MCF 10A (cell line): Measurements from ENCODE around the gene PRF1. TPM values are rescaled to one million over a fixed set of nuclear protein-coding genes. Genes with fewer than 3 reads are reported as not detected.

Experiments
- BruUV-seq: library from RNA; stranded (reverse); fragments of 400-500 nt; replicated peaks from 2 replicates; lab custom pipeline; 2021; lab: Mats Ljungman, UMichigan
- CTCF ChIA-PET: fragments of 300-600 bp; sonication (Branson Sonifier 250); formaldehyde crosslinking; extraction: SDS; loops from one replicate; lab custom pipeline; 2021; ENCODE audit warnings: antibody characterized with exemption, inconsistent platforms; lab: Yijun Ruan, JAX
- POLR2A ChIA-PET: fragments of 300-600, 350-650 bp; sonication (Branson Sonifier 250); formaldehyde crosslinking; extraction: SDS; loops from one replicate; lab custom pipeline; 2020; ENCODE audit warnings: antibody characterized with exemption, inconsistent platforms; lab: Yijun Ruan, JAX
- DNase-seq: peaks from one replicate; pipeline ENCODE4 v3.0.0-alpha.2; 2018; ENCODE audit not compliant: unreplicated experiment
- H3K27ac Mint-ChIP-seq: one replicate; pipeline ENCODE4 v1.8.0; 2022; ENCODE audit warnings: mild to moderate bottlenecking, low read depth, mixed read lengths; ENCODE audit not compliant: unreplicated experiment
- H3K27me3 Mint-ChIP-seq: one replicate; pipeline ENCODE4 v1.8.0; 2022; ENCODE audit warnings: mixed read lengths; ENCODE audit not compliant: insufficient read depth, unreplicated experiment
- H3K36me3 Mint-ChIP-seq: one replicate; pipeline ENCODE4 v1.8.0; 2022; ENCODE audit warnings: mild to moderate bottlenecking, moderate library complexity, mixed read lengths; ENCODE audit not compliant: insufficient read depth, unreplicated experiment
- H3K4me1 Mint-ChIP-seq: one replicate; pipeline ENCODE4 v1.8.0; 2022; ENCODE audit warnings: mixed read lengths; ENCODE audit not compliant: insufficient read depth, unreplicated experiment
- H3K4me3 Mint-ChIP-seq: one replicate; pipeline ENCODE4 v1.8.0; 2022; ENCODE audit warnings: mild to moderate bottlenecking, moderate library complexity, mixed read lengths; ENCODE audit not compliant: unreplicated experiment
- H3K9me3 Mint-ChIP-seq: one replicate; pipeline ENCODE4 v1.8.0; 2022; ENCODE audit warnings: mixed read lengths; ENCODE audit not compliant: unreplicated experiment
- CTCF ChIP-seq: fragments of 200-600 bp; IDR thresholded peaks from one replicate; pipeline ENCODE4 v1.8.0; 2022; ENCODE audit warnings: antibody characterized with exemption, mild to moderate bottlenecking; ENCODE audit not compliant: unreplicated experiment
- intact Hi-C: fragments of 100-400 bp; cut with micrococcal nuclease; formaldehyde crosslinking; loops from 2 replicates; pipeline ENCODE4 v1.14.1; 2022
- total RNA-seq: library from RNA; stranded (reverse); gene quantifications from 2 replicates; pipeline ENCODE4 v1.2.3, GENCODE V29; 2022

PRF1 gene
- total RNA-seq, 1 experiment from 2014 or later, result not detected

- POLR2A ChIA-PET, result no interaction called here
Observed at GRCh38 chr10:70552586-70552985, 50.0 kb downstream of the PRF1 start.

GRCh38 chr10:70551971-70552422, 50.5 kb downstream of the PRF1 start:
- Mint-ChIP-seq H3K27ac (no peak overlapping the region), H3K4me3 (no peak overlapping the region), H3K9me3 (no peaks in the 10 kb centered on the region), H3K4me1 (no peaks in the 10 kb centered on the region), H3K36me3 (no peaks in the 10 kb centered on the region), H3K27me3 (peaks cover 22% of the 10 kb centered on the region)
- intact Hi-C loops, result loop anchor here (5.0 kb wide), 3 partner anchors 65 to 660 kb away; partner anchors contain the start of genes SGPL1 and UNC5B
- ChIA-PET POLR2A (no interaction called here), CTCF (interaction anchor here (0.6 to 5.5 kb wide), 10 partner anchors 24 to 327 kb away, joined by 3 to 95 read pairs (median 4); no protein-coding TSS in a partner anchor)
- no peak for TF ChIP-seq CTCF
- no TSS peak for BruUV-seq
- DNase-seq, result no peak

More at GRCh38 chr10:70552586-70552985, 50.0 kb downstream of the PRF1 start:
- no peak overlapping the region for H3K4me3 Mint-ChIP-seq
- H3K27me3 Mint-ChIP-seq, result peaks cover 22% of the 10 kb centered on the region
- CTCF ChIA-PET, result interaction anchor here (1.3 to 5.5 kb wide), 5 partner anchors 91 to 326 kb away, joined by 3 to 95 read pairs (median 9); no protein-coding TSS in a partner anchor
- intact Hi-C loops, result loop anchor here (5.0 kb wide), 3 partner anchors 65 to 660 kb away; partner anchors contain the start of genes SGPL1 and UNC5B
- no peaks in the 10 kb centered on the region for H3K36me3 Mint-ChIP-seq
- TF ChIP-seq CTCF, result no peak
- no peak overlapping the region for H3K27ac Mint-ChIP-seq
- no TSS peak for BruUV-seq
- H3K4me1 Mint-ChIP-seq, result no peaks in the 10 kb centered on the region
- DNase-seq, result no peak
- no peaks in the 10 kb centered on the region for H3K9me3 Mint-ChIP-seq

GRCh38 chr10:70551466-70551865, 51.1 kb downstream of the PRF1 start:
- no peak for DNase-seq
- H3K27ac Mint-ChIP-seq, result no peak overlapping the region
- peaks cover 22% of the 10 kb centered on the region for H3K27me3 Mint-ChIP-seq
- ChIA-PET POLR2A (no interaction called here), CTCF (interaction anchor here (0.6 to 5.5 kb wide), 13 partner anchors 9 to 327 kb away, joined by 3 to 95 read pairs (median 4); no protein-coding TSS in a partner anchor)
- H3K4me3 Mint-ChIP-seq, result no peak overlapping the region
- intact Hi-C loops, result loop anchor here (5.0 kb wide), 3 partner anchors 66 to 661 kb away; partner anchors contain the start of genes SGPL1 and UNC5B
- no peaks in the 10 kb centered on the region for H3K4me1 Mint-ChIP-seq
- no peaks in the 10 kb centered on the region for H3K9me3 Mint-ChIP-seq
- no TSS peak for BruUV-seq
- no peaks in the 10 kb centered on the region for H3K36me3 Mint-ChIP-seq
- no peak for TF ChIP-seq CTCF

GRCh38 chr10:70550459-70550858, 52.1 kb downstream of the PRF1 start:
- intact Hi-C loops, result loop anchor here (1.0 to 5.0 kb wide), 5 partner anchors 67 to 662 kb away; partner anchors contain the start of genes SGPL1 and UNC5B
- H3K9me3 Mint-ChIP-seq, result no peaks in the 10 kb centered on the region
- POLR2A ChIA-PET, result no interaction called here
- H3K4me3 Mint-ChIP-seq, result no peak overlapping the region
- CTCF ChIA-PET, result interaction anchor here (0.5 to 5.5 kb wide), 33 partner anchors 9 to 1701 kb away, joined by 3 to 95 read pairs (median 4); no protein-coding TSS in a partner anchor
- BruUV-seq, result no TSS peak
- H3K4me1 Mint-ChIP-seq, result no peaks in the 10 kb centered on the region
- H3K27me3 Mint-ChIP-seq, result peaks cover 22% of the 10 kb centered on the region
- TF ChIP-seq CTCF, result no peak
- no peak overlapping the region for H3K27ac Mint-ChIP-seq
- no peak for DNase-seq
- no peaks in the 10 kb centered on the region for H3K36me3 Mint-ChIP-seq
